ENCODE data around the gene DPF3. TPM values are rescaled to one million over a fixed set of nuclear protein-coding genes. Genes with fewer than 3 reads are reported as not detected.

Gene DPF3
- total RNA-seq, 1 experiment from 2014 or later = not detected

- no peak overlapping the region for H3K4me3 ChIP-seq
- no peak overlapping the region for H2AFZ ChIP-seq
- no peaks in the 10 kb centered on the region for H3K4me1 ChIP-seq (replicated peaks; ENCODE audit: insufficient read depth)
- no peak overlapping the region for H3K27ac ChIP-seq
- no TSS peak for BruUV-seq (replicated peaks)
- no peaks in the 10 kb centered on the region for H3K9me2 ChIP-seq (ENCODE audit: insufficient read depth)
- CTCF ChIA-PET = no interaction called here
- POLR2A ChIA-PET (ENCODE audit: unreplicated experiment) = no interaction called here
- H3K79me2 ChIP-seq (ENCODE audit: low read depth) = 0 out of 2 replicates have a peak, but pooled peaks cover 4% of the 10 kb centered on the region
- H3K9me3 ChIP-seq (ENCODE audit: insufficient read depth, low read depth) = no peaks in the 10 kb centered on the region
- H4K20me1 ChIP-seq (ENCODE audit: insufficient read depth) = peaks cover 3% of the 10 kb centered on the region; the same call in 1 of the 2 replicates
- no peaks in the 10 kb centered on the region; the same call in 1 of the 2 replicates for H3K36me3 ChIP-seq (ENCODE audit: low read depth)
- no peaks in the 10 kb centered on the region for H3K27me3 ChIP-seq (ENCODE audit: insufficient read depth, low read depth)
- H3K4me2 ChIP-seq = no peak overlapping the region
- DNase-seq = no peak
- H3F3A ChIP-seq (ENCODE audit: insufficient read depth, low read depth) = no peaks in the 10 kb centered on the region
- intact Hi-C loops (cut with micrococcal nuclease; ENCODE audit: unreplicated experiment) = no loop called here
- TF ChIP-seq, protein P1, sequence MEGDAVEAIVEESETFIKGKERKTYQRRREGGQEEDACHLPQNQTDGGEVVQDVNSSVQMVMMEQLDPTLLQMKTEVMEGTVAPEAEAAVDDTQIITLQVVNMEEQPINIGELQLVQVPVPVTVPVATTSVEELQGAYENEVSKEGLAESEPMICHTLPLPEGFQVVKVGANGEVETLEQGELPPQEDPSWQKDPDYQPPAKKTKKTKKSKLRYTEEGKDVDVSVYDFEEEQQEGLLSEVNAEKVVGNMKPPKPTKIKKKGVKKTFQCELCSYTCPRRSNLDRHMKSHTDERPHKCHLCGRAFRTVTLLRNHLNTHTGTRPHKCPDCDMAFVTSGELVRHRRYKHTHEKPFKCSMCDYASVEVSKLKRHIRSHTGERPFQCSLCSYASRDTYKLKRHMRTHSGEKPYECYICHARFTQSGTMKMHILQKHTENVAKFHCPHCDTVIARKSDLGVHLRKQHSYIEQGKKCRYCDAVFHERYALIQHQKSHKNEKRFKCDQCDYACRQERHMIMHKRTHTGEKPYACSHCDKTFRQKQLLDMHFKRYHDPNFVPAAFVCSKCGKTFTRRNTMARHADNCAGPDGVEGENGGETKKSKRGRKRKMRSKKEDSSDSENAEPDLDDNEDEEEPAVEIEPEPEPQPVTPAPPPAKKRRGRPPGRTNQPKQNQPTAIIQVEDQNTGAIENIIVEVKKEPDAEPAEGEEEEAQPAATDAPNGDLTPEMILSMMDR (conservative IDR thresholded peaks at IDR 0.05) = no peak
- TF ChIP-seq EZH2 (IDR thresholded peaks at IDR 0.05; ENCODE audit: low read depth) = no peak
These were observed 45.7 kb upstream of the DPF3 start for GRCh38 chr14:72939630-72940029.

DNA sequence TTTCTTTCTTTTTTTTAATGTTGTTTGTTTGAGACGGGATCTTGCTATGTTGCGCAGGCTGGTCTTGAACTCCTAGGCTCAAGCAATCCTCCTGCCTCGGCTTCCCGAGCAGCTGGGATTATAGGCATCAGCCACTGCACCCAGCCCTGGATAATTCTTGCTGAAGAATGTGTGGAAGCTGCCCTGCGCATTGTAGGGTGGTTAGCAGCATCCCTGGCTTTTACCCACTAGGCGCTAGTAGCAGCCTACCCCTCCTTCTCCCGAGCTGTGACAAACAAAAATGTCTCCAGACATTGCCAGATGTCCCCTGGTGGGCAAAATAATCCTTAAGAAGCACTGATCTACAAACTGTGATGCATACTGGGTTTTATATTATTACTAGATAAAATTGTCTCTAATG is 39.0 kb upstream of the DPF3 start:
- H3K9me3 ChIP-seq (ENCODE audit: insufficient read depth, low read depth) = no peaks in the 10 kb centered on the region
- no peaks in the 10 kb centered on the region for H3K36me3 ChIP-seq (ENCODE audit: low read depth)
- H3F3A ChIP-seq (ENCODE audit: insufficient read depth, low read depth) = peaks cover 7% of the 10 kb centered on the region; the same call in 1 of the 2 replicates
- no peak overlapping the region for H2AFZ ChIP-seq
- H3K79me2 ChIP-seq (ENCODE audit: low read depth) = peaks cover 50% of the 10 kb centered on the region
- peaks cover 12% of the 10 kb centered on the region; the same call in 1 of the 2 replicates for H4K20me1 ChIP-seq (ENCODE audit: insufficient read depth)
- no peak for DNase-seq
- H3K27me3 ChIP-seq (ENCODE audit: insufficient read depth, low read depth) = no peaks in the 10 kb centered on the region
- no peaks in the 10 kb centered on the region for H3K4me1 ChIP-seq (replicated peaks; ENCODE audit: insufficient read depth)
- no peak for TF ChIP-seq EZH2 (IDR thresholded peaks at IDR 0.05; ENCODE audit: low read depth)
- TF ChIP-seq, protein P1 (conservative IDR thresholded peaks at IDR 0.05) = no peak
- POLR2A ChIA-PET (ENCODE audit: unreplicated experiment) = no interaction called here
- no peak overlapping the region for H3K4me3 ChIP-seq
- CTCF ChIA-PET = no interaction called here
- no peaks in the 10 kb centered on the region for H3K9me2 ChIP-seq (ENCODE audit: insufficient read depth)
- H3K27ac ChIP-seq = no peak overlapping the region
- no TSS peak for BruUV-seq (replicated peaks)
- intact Hi-C loops (cut with micrococcal nuclease; ENCODE audit: unreplicated experiment) = no loop called here
- H3K4me2 ChIP-seq = no peak overlapping the region

- no peaks in the 10 kb centered on the region for H3K36me3 ChIP-seq (ENCODE audit: low read depth)
- intact Hi-C loops (cut with micrococcal nuclease; ENCODE audit: unreplicated experiment) = no loop called here
- peaks cover 51% of the 10 kb centered on the region for H3K79me2 ChIP-seq (ENCODE audit: low read depth)
- H3K4me1 ChIP-seq (replicated peaks; ENCODE audit: insufficient read depth) = no peaks in the 10 kb centered on the region
- no peak for TF ChIP-seq EZH2 (IDR thresholded peaks at IDR 0.05; ENCODE audit: low read depth)
- TF ChIP-seq, protein P1 (conservative IDR thresholded peaks at IDR 0.05) = no peak
- H3K27ac ChIP-seq = no peak overlapping the region
- CTCF ChIA-PET = no interaction called here
- H3K4me3 ChIP-seq = no peak overlapping the region
- peaks cover 11% of the 10 kb centered on the region for H3F3A ChIP-seq (ENCODE audit: insufficient read depth, low read depth)
- POLR2A ChIA-PET (ENCODE audit: unreplicated experiment) = no interaction called here
- H4K20me1 ChIP-seq (ENCODE audit: insufficient read depth) = peaks cover 8% of the 10 kb centered on the region; the same call in 1 of the 2 replicates
- no peak for DNase-seq
- no peaks in the 10 kb centered on the region for H3K9me3 ChIP-seq (ENCODE audit: insufficient read depth, low read depth)
- no TSS peak for BruUV-seq (replicated peaks)
- H2AFZ ChIP-seq = no peak overlapping the region
- H3K4me2 ChIP-seq = no peak overlapping the region
- no peaks in the 10 kb centered on the region for H3K27me3 ChIP-seq (ENCODE audit: insufficient read depth, low read depth)
- H3K9me2 ChIP-seq (ENCODE audit: insufficient read depth) = no peaks in the 10 kb centered on the region
These were observed 35.6 kb upstream of the DPF3 start for GRCh38 chr14:72929316-72930080.
